HG03558 (cell line): ENCODE results near the gene LRTM1.

Experiments
- ATAC-seq: cut with Tn5 transposase; IDR thresholded peaks from one replicate; pipeline ENCODE4 v1.9.1; 2021; ENCODE audit warnings: moderate number of reproducible peaks; ENCODE audit not compliant: unreplicated experiment; ENCODE audit errors: extremely low read depth

LRTM1 gene

GRCh38 chr3:54941690-54942362, 14.0 kb upstream of the LRTM1 start:
- no peak for ATAC-seq

- no peak for ATAC-seq
These were observed 13.1 kb upstream of the LRTM1 start for GRCh38 chr3:54940971-54941370.

GRCh38 chr3:54939557-54940300, 11.9 kb upstream of the LRTM1 start:
- ATAC-seq: no peak

GRCh38 chr3:54936561-54936960, 8.7 kb upstream of the LRTM1 start:
- ATAC-seq: no peak

- no peak for ATAC-seq
These were observed 8.0 kb upstream of the LRTM1 start for GRCh38 chr3:54935869-54936268.

GRCh38 chr3:54932606-54933005, 4.7 kb upstream of the LRTM1 start:
- ATAC-seq: no peak

GRCh38 chr3:54931182-54931581, 3.3 kb upstream of the LRTM1 start:
- ATAC-seq: no peak

GRCh38 chr3:54918516-54918915, 9.3 kb downstream of the LRTM1 start:
- ATAC-seq: no peak

- no peak for ATAC-seq
These were observed 10.0 kb downstream of the LRTM1 start for GRCh38 chr3:54917862-54918261.

- no peak for ATAC-seq
These were observed 10.7 kb downstream of the LRTM1 start for GRCh38 chr3:54917174-54917573.

GRCh38 chr3:54916732-54917131, 11.1 kb downstream of the LRTM1 start:
- ATAC-seq: no peak

- no peak for ATAC-seq
These were observed 11.9 kb downstream of the LRTM1 start for GRCh38 chr3:54915976-54916375.

- no peak for ATAC-seq
These were observed 12.7 kb downstream of the LRTM1 start for GRCh38 chr3:54915181-54915580.

GRCh38 chr3:54914180-54914579, 13.7 kb downstream of the LRTM1 start:
- ATAC-seq: no peak

- ATAC-seq: no peak
These were observed 18.7 kb downstream of the LRTM1 start for GRCh38 chr3:54909191-54909590.

GRCh38 chr3:54906763-54907162, 21.1 kb downstream of the LRTM1 start:
- no peak for ATAC-seq

GRCh38 chr3:54905920-54906319, 21.9 kb downstream of the LRTM1 start:
- ATAC-seq: no peak

GRCh38 chr3:54905261-54905888, 22.5 kb downstream of the LRTM1 start:
- no peak for ATAC-seq

GRCh38 chr3:54901906-54902685, 25.8 kb downstream of the LRTM1 start:
- no peak for ATAC-seq

GRCh38 chr3:54900838-54901591, 26.8 kb downstream of the LRTM1 start:
- no peak for ATAC-seq
